Fibroblast of villous mesenchyme (primary cell): Measurements from ENCODE around the gene SMC1B. TPM values are rescaled to one million over a fixed set of nuclear protein-coding genes. Genes with fewer than 3 reads are reported as not detected.
"Not testable (repeated sequence)": the region's sequence is repeated elsewhere in the genome, so short reads cannot be mapped to it uniquely, and the experiment has no call there.

Experiments
- DNase-seq: peaks from one replicate; pipeline ENCODE4 v3.0.0-alpha.2; 2010; ENCODE audit warnings: low read depth
- H3K4me3 ChIP-seq: 2 replicates; pipeline ENCODE4 v1.5.1; 2011; ENCODE audit warnings: low read depth, mild to moderate bottlenecking, low read length
- total RNA-seq: library from RNA; depleted of rRNA; stranded (reverse); fragments of >200 nt; gene quantifications from 2 replicates; pipeline ENCODE4 v1.2.3, GENCODE V29; 2012
- TF ChIP-seq, protein P1 (sequence below): IDR thresholded peaks from 2 replicates; pipeline ENCODE4 v1.5.1; 2012; ENCODE audit warnings: low read depth, mild to moderate bottlenecking, low read length; ENCODE audit not compliant: insufficient read depth

SMC1B gene
- total RNA-seq, 1 donor: not detected

DNA sequence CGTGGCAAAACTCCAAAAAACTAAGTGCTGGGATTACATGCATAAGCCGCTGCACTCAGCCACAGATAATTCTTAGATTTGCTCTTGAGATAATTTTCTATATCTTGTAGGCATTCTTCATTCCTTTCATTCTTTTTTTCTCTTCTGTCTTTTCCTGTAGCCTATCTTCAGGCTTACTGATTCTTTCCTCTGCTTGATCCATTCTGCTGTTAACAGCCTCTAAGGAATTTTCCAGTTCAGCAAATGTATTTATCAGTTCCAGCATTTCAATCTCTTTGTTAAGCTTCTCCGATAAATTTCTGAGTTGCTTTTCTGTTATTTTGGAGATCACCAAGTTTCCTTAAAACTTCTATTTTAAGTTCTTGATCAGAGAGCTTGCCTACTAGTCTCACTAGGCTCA is 46.7 kb downstream of the SMC1B start:
- TF ChIP-seq, protein P1, sequence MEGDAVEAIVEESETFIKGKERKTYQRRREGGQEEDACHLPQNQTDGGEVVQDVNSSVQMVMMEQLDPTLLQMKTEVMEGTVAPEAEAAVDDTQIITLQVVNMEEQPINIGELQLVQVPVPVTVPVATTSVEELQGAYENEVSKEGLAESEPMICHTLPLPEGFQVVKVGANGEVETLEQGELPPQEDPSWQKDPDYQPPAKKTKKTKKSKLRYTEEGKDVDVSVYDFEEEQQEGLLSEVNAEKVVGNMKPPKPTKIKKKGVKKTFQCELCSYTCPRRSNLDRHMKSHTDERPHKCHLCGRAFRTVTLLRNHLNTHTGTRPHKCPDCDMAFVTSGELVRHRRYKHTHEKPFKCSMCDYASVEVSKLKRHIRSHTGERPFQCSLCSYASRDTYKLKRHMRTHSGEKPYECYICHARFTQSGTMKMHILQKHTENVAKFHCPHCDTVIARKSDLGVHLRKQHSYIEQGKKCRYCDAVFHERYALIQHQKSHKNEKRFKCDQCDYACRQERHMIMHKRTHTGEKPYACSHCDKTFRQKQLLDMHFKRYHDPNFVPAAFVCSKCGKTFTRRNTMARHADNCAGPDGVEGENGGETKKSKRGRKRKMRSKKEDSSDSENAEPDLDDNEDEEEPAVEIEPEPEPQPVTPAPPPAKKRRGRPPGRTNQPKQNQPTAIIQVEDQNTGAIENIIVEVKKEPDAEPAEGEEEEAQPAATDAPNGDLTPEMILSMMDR: no peak
- no peak for DNase-seq
- H3K4me3 ChIP-seq: no peak overlapping the region

DNA sequence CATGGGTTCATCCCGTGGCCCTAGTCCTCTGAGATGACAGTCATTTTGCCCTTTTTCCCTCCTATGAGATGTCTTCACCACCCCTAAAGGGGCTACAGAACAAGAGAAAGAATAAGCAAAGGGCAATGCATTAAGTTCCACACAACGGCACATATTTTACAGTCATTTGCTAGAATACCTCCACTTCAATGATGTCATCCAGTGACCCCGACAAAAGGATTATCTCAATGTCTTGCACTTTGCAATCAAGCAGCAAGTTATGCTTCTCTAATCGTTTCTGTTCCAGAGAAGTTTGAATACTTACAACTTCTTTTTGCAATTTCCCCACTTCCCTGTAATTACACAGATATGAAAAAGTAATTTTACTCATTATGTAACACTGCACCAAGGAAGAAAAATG is 53.8 kb downstream of the SMC1B start:
- H3K4me3 ChIP-seq: no peak overlapping the region
- TF ChIP-seq, protein P1: no peak
- no peak for DNase-seq

DNA sequence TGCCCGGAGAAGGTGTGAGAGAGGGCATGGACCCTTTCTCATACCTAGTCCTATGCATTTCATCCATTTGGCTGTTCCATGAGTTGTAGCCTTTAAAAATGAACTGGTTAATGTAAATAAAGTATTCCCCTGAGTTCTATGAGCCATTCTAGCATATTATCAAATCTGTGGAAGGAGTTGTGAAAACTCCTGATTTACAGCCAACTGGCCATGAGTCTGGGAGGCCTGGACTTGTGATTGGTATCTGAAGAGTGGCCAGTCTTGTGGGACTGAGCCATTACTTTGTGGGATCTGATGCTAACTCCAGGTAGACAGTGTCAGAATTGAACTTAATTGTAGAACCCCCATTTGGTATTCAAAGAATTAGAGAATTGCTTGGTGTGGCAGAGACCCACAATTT is 55.3 kb downstream of the SMC1B start:
- no peak for DNase-seq
- H3K4me3 ChIP-seq: no peak overlapping the region
- TF ChIP-seq, protein P1: no peak

DNA sequence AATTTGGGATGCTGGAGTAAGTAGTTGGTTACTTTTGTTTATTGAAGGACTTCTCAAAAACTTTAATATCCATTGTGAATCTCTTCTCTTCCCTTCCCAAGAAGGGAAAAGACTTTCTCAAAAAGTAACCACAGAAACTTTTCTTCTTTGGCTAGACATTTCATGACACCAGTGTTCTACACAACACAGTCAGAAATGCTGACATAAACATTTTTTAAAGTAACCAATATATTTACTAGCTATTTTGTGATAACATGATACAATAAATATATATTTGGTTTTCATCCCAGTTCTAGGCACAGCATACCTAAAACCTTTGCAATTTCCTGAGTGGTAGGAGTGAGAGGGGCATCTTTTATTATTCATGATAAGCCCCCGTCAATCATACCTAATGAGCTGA is 55.9 kb downstream of the SMC1B start:
- H3K4me3 ChIP-seq: no peak overlapping the region
- TF ChIP-seq, protein P1: no peak
- DNase-seq: no peak

DNA sequence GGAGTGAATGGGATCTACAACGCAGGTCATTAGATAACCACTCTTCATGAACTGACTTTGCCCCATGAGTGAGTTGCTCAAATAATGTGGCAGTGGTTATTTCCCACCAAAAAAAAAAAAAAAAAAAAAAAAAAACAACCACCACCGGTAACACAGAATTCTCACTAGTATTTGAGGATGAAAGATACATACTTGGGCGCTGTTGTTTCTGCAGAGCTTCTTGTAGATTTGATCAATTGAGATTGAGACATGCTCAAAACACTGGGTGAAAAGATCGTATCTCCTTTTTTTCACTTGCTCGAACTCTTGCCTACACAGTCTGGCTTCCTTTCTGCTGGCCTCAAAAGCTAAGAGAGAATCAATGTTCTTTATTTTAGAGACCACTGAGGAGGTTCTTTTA is 59.6 kb downstream of the SMC1B start:
- no peak for DNase-seq
- H3K4me3 ChIP-seq: no peak overlapping the region
- TF ChIP-seq, protein P1: no peak

DNA sequence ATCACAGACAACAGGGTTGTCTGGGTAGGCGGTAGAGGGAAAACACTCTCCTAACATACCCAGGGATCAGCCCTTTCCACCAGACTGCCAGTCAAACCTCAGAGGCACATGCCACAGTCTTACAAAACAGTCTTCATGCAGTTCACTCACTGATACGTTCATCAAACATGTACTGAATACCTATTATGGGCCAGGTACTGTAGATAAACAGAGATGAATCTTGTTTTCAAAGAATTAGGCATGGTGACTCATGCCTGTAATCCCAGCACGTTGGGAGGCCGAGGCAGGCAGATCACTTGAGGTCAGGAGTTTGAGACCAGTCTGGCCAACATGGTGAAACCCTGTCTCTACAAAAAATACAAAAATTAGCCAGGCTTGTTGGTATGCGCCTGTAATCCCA is 60.6 kb downstream of the SMC1B start:
- H3K4me3 ChIP-seq: not testable (repeated sequence)
- peak; percentile 10 for DNase-seq

DNA sequence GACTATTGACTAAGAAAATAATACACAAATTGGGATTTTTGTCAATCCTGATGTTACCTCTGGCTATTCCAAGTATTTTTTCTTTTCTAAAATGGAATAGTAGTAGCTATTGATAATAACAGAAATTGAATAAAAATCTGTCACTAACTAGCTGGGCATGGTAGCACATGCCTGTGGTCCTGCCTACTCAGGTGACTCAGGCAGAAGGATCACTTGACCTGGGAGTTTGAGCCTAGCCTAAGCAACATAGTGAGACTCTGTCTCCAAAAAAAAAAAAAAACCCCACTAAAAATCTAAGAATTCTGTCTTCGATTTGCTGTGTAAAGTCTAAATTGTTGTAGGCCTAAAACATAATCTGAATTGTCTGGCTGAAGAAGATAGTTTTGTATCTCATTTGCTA is 61.4 kb downstream of the SMC1B start:
- no peak for DNase-seq
- no peak overlapping the region for H3K4me3 ChIP-seq
- TF ChIP-seq, protein P1: no peak
